ENCODE data around the gene VAPA. TPM values are rescaled to one million over a fixed set of nuclear protein-coding genes. Genes with fewer than 3 reads are reported as not detected.
"Not testable (repeated sequence)": the region's sequence is repeated elsewhere in the genome, so short reads cannot be mapped to it uniquely, and the experiment has no call there.

Gene VAPA
- total and polyA plus RNA-seq, 10 of the 15 experiments (the other 5 are each of a cell fraction or from before 2014, with no cell fraction given) = 70.9 to 252 (median 166) TPM

DNA sequence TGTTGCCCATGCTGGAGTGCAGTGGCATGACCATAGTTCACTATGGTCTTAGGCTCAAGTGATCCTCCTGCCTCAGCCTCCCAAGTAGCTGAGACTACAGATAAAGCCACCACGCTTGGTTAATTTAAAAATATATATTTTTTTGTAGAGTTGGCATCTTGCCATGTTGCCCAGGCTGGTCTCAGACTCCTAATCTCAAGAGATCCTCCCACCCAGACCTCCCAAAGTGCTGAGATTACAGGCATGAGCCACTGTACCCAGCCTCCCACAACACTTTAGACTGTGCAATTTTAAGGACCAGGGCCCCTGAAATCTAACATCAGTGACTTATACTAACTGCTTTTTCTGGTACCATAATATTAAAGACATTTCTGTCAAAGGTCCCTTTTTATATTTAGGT, 22.9 kb upstream of the VAPA start:
- intact Hi-C loops (cut with micrococcal nuclease; ENCODE audit: unreplicated experiment) = no loop called here
- CTCF ChIA-PET = no interaction called here
- no peak for DNase-seq (ENCODE audit: low read depth, low spot score)
- POLR2A ChIA-PET = no interaction called here
- Histone ChIP-seq H3K4me2 (ENCODE audit: control insufficient read depth, insufficient read depth) (no peak overlapping the region), H4K20me1 (ENCODE audit: control insufficient read depth, insufficient read depth) (no peaks in the 10 kb centered on the region), H3K36me3 (ENCODE audit: control insufficient read depth in 2 of 2, insufficient read depth in 2 of 2, low read length in 1 of 2) (no peaks in the 10 kb centered on the region), H3K9me3 (replicated peaks; ENCODE audit: control insufficient read depth, insufficient read depth, low read length) (no peaks in the 10 kb centered on the region), H3K4me1 (ENCODE audit: control insufficient read depth, insufficient read depth, low read length) (no peaks in the 10 kb centered on the region), H3K4me3 (no peak overlapping the region), H3K27ac (ENCODE audit: control insufficient read depth, insufficient read depth) (no peak overlapping the region), H3K9ac (ENCODE audit: control insufficient read depth, insufficient read depth, low read length) (no peak overlapping the region), H2AFZ (ENCODE audit: control insufficient read depth, low read depth, low read length) (no peak overlapping the region), H3K27me3 (replicated peaks in 1 of 2; ENCODE audit: control insufficient read depth in 2 of 2, insufficient read depth in 2 of 2, low read length in 1 of 2) (no peaks in the 10 kb centered on the region), H3K79me2 (ENCODE audit: control insufficient read depth, insufficient read depth, low read length) (no peaks in the 10 kb centered on the region)
- in situ Hi-C loops (cut with MboI) = loop anchor here (5.0 kb wide), 1 partner anchor 49 kb away; no protein-coding TSS in a partner anchor
- 0% methylated on average over 1 of the region's 1 CpG for WGBS (ENCODE audit: insufficient coverage, insufficient replicate concordance, low lambda C conversion rate, missing lambda C conversion rate)
- RAD21 ChIA-PET (ENCODE audit: unreplicated experiment) = no interaction called here
- no TSS peak for BruUV-seq (replicated peaks)
- SMC1A ChIA-PET (ENCODE audit: uncharacterized antibody, unreplicated experiment) = no interaction called here
- ATAC-seq = no peak
- no peak for FAIRE-seq
- TF ChIP-seq MTA3 (IDR thresholded peaks at IDR 0.05; ENCODE audit: borderline replicate concordance, low read length) (no peak), MTA2 (IDR thresholded peaks at IDR 0.05; ENCODE audit: low read depth) (no peak), KLF5 (IDR thresholded peaks at IDR 0.05; ENCODE audit: partially characterized antibody) (no peak), EZH2 (IDR thresholded peaks at IDR 0.05; ENCODE audit: borderline replicate concordance, control insufficient read depth, low read depth, low read length) (no peak), POLR2AphosphoS2 (IDR thresholded peaks at IDR 0.05; ENCODE audit: low read depth, low read length) (no peak), ETV6 (conservative IDR thresholded peaks at IDR 0.05 in 1 of 2, IDR thresholded peaks at IDR 0.05 in 1 of 2; ENCODE audit: borderline replicate concordance in 1 of 2, low read depth in 1 of 2) (no peak), RAD51 (IDR thresholded peaks at IDR 0.05) (no peak), ESRRA (IDR thresholded peaks at IDR 0.05; ENCODE audit: low read length) (no peak), CREM (IDR thresholded peaks at IDR 0.05; ENCODE audit: low read depth) (no peak), NR2C1 (IDR thresholded peaks at IDR 0.05) (no peak), DPF2 (IDR thresholded peaks at IDR 0.05) (no peak), ZNF384 (IDR thresholded peaks at IDR 0.05; ENCODE audit: borderline replicate concordance, low read depth, low read length) (no peak), YY1 (IDR thresholded peaks at IDR 0.05; ENCODE audit: low read depth, low read length) (no peak), MYC (IDR thresholded peaks at IDR 0.05; ENCODE audit: insufficient read depth, insufficient read length, insufficient replicate concordance, low read length, severe bottlenecking) (no peak)
- TF ChIP-seq, protein P1, sequence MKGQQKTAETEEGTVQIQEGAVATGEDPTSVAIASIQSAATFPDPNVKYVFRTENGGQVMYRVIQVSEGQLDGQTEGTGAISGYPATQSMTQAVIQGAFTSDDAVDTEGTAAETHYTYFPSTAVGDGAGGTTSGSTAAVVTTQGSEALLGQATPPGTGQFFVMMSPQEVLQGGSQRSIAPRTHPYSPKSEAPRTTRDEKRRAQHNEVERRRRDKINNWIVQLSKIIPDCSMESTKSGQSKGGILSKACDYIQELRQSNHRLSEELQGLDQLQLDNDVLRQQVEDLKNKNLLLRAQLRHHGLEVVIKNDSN (IDR thresholded peaks at IDR 0.05; ENCODE audit: borderline replicate concordance, extremely low read length, insufficient read depth, low read depth, low read length) = no peak

DNA sequence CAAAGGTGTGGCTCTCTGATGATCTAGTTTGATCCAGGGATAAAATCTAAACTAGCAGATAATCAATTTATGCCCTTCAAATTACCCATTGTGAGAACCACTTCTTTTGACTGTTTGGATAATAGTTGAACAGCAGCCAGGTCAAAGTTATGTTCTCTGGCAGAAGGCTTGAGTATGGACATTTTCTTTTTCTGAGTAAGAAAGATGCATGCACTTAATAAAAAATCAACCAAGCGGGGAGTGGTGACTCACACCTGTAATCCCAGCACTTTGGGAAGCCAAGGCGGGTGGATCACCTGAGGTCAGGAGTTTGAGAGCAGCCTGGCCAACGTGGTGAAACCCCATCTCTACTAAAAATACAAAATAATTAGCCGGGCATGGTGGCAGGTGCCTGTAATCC, 22.3 kb upstream of the VAPA start:
- BruUV-seq (replicated peaks); H3K4me3 ChIP-seq; SMC1A ChIA-PET (ENCODE audit: uncharacterized antibody, unreplicated experiment); CTCF ChIA-PET; RAD21 ChIA-PET (ENCODE audit: unreplicated experiment); FAIRE-seq; H3K27me3 ChIP-seq (replicated peaks in 1 of 2; ENCODE audit: control insufficient read depth in 2 of 2, insufficient read depth in 2 of 2, low read length in 1 of 2); H3K9me3 ChIP-seq (replicated peaks; ENCODE audit: control insufficient read depth, insufficient read depth, low read length); H4K20me1 ChIP-seq (ENCODE audit: control insufficient read depth, insufficient read depth); H3K9ac ChIP-seq (ENCODE audit: control insufficient read depth, insufficient read depth, low read length); H3K4me2 ChIP-seq (ENCODE audit: control insufficient read depth, insufficient read depth); H2AFZ ChIP-seq (ENCODE audit: control insufficient read depth, low read depth, low read length); DNase-seq (ENCODE audit: low read depth, low spot score); H3K4me1 ChIP-seq (ENCODE audit: control insufficient read depth, insufficient read depth, low read length); intact Hi-C loops (cut with micrococcal nuclease; ENCODE audit: unreplicated experiment); H3K79me2 ChIP-seq (ENCODE audit: control insufficient read depth, insufficient read depth, low read length); ATAC-seq; POLR2A ChIA-PET; H3K36me3 ChIP-seq (ENCODE audit: control insufficient read depth in 2 of 2, insufficient read depth in 2 of 2, low read length in 1 of 2); H3K27ac ChIP-seq (ENCODE audit: control insufficient read depth, insufficient read depth): not testable (repeated sequence)
- in situ Hi-C loops (cut with MboI) = loop anchor here (5.0 kb wide), 1 partner anchor 49 kb away; no protein-coding TSS in a partner anchor
- WGBS (ENCODE audit: insufficient coverage, insufficient replicate concordance, low lambda C conversion rate, missing lambda C conversion rate) = 24% methylated on average over 4 of the region's 4 CpGs

Data from GM12878 (cell line).